Effector CD4-positive, alpha-beta T cell (primary cell): ENCODE data around the gene PARP8.
A peak's percentile ranks its signal among the peaks of the same experiment; 100 is the strongest.
"Not testable (repeated sequence)": the region's sequence is repeated elsewhere in the genome, so short reads cannot be mapped to it uniquely, and the experiment has no call there.

Source experiments
- DNase-seq: peaks from one replicate; pipeline ENCODE4 v3.0.0-alpha.2; 2020

The PARP8 gene

DNA sequence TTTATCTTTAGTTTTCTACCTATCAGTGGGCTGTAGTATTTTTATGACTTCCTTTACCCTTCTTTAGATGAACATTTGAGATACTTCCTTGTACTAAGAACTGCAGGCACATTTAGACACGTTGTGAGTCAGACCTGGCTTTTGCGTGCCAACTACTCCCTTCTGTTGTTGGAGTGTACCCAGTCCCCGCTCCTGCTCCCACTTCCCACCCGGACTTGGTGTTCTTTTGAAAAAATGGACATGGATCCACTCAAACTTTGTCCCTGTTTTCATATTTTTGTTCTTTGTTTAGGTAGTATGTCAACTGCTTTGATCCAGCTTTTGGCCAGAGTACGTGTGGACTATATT is 60.7 kb downstream of the PARP8 start:
- no peak for DNase-seq

DNA sequence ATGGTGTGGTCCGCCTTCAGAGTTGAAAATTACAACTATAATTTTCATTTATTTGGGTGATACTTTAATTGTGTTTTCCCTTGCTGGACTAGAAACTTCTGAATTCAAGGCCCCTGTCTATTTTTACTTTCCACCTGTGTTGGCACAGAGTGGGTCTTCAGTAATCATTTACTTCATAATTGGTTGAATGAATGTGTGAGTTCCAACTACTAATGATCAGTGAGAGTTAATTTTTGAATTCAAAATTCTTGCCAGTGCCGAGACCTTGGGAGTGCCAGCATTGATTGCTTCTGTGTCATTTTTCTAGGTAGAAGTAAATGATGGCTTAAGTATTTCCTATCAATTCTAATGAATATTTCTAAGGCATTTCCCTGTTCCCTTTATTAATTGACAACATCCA is 61.4 kb downstream of the PARP8 start:
- DNase-seq: no peak

DNA sequence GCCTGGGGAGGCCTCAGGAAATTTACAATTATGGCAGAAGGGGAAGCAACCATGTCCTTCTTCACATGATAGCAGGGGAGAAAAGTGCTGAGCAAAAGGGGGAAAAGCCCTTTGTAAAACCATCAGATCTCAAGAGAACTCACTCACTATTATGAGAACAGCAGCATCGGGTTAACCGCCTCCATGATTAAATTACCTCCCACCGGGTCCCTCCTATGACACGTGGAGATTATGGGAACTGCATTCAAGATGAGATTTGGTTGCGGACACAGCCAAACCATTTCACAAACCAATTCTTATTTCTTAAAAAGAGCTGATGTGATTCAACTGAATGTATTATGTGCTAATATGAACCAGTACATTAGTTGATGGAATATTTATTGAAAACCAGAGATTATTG is 63.9 kb downstream of the PARP8 start:
- no peak for DNase-seq

DNA sequence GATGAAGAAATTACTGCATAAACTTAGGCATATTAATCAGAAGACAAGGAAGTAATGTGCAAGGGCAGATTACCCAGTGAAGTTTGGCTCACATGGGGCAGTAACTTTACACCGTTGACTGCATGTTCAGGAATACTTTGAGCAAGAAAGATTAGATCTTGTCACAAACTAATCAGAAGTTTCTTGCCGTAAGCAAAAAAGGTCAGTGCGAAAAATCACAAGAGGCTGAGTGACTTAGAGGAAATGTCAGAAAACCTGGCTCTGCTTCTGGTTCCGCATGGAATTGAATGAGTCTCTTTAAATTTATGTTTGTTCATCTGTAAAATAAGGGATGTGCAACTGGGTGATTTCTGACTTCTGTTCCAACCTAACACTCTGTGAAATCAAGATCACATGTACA is 64.4 kb downstream of the PARP8 start:
- no peak for DNase-seq

DNA sequence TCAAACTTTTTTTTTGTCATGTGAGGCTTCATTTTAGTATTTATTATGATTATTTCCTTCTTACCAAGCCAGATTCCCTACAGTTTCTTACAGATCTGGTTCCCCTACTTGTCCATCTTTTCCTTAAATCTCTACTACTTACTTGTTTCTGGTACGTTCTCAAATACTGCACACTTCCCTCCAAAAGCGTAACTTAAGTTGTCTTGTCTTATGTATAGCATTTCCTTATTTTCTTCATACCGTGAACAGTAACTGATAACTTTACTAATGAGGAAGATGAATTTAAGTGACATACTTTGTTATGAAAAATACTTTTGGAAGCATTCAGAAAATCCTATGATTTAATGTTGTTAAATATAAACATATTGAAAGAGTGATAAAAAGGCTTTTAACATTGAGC is 67.3 kb downstream of the PARP8 start:
- DNase-seq: no peak

DNA sequence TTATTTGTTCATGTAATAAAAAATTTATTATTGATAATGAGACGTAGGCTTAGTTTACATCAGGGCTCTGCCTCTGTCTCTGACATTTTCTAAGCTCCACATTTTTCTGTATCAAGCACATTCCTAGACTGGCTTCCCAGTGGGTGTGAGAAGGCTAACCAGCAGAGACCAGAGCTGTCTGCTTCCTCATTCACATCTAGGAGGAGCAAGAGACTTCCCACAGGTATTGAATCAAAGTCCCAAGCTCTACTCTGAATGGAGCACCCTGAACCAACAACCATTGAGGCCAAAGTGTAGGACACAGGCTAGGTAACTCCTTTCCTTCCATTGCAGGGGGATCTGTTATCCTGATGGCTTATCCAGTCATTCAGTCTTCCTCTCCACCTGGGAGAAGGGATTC is 72.4 kb downstream of the PARP8 start:
- DNase-seq: no peak

DNA sequence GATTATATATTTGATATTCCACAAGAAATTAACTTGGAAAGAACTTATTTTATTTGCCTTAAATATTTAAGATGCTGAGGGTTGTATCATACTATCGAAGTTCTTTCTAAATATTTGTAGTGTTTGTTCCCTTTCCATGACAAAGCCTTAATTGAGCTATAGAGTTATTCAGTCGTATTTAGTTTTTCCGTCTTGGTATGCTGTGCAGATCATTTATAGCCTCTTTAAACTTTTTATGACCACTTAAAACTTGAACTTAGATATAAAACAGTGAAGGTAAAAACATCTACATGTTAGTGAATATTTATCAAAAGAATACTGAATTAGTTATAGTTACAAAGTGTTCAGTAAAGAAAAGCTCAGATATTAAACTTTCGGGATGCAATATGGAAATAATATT is 74.4 kb downstream of the PARP8 start:
- DNase-seq: no peak

DNA sequence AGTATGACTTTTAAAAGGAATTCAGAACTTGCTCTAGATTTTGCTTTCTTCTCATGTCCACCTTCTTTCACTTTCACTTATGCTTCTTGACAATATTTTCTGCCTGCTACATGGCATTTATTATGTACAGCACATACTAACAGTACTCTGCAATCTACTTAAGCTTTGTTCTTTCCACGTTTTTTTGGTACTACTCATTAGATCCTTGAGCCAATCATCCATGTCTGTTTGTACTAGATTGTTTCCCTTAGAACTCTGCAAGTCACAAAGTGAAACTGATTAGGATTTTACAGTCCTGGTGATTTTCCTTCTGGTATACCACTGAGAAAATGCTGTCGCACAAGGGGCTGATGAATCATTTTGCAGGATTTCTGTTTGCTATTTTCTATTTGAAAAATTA is 78.3 kb downstream of the PARP8 start:
- no peak for DNase-seq

DNA sequence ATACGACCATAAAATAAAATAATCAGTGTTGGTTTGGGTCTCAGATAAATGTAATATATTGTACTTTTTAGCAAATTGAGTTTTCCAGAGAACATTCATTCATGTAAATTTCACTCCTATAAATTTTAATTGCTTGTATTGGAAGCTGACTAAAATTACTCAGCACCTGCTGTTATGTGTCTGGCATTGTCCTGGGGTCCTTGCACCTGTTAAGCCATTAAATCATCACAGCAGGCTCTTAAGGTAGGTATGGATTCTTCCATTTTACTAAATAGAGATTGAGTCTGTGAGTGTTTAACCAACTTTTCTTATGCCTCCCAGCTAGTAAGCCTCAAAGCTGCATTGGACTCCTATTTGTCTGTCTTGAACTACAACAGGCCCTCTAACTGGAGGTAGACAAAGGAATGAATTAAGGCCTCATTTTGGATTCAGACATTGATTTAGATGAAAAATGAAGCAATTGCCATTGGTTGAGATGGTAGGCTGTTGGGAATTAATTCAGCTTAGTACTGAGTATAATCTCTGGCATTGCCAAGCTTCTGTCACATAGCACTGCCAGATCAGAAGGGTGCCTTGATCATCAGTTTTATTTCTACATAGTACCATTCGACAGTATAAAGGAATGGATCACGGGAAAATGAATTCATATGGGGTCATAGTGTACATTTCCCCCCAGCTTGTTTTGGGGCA is 78.9 kb downstream of the PARP8 start:
- no peak for DNase-seq

DNA sequence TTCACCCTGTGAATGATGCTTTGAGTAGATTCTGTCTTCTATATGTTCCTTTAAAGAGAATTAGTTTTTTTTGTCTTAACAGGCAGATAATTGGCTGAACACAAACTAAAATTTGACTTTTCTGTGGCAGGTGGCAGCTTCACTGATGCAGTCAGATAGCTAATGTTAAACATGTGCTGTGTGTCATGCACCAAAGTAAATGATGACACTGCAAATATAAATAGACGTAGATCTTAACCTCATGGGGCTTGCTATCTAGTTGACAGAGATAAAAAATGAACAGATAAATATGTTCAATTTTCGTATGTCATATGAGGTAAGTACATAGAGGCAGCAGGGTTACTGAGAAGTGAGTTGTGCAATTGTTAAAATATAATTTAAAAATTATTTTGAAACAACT is 82.7 kb downstream of the PARP8 start:
- DNase-seq: no peak

DNA sequence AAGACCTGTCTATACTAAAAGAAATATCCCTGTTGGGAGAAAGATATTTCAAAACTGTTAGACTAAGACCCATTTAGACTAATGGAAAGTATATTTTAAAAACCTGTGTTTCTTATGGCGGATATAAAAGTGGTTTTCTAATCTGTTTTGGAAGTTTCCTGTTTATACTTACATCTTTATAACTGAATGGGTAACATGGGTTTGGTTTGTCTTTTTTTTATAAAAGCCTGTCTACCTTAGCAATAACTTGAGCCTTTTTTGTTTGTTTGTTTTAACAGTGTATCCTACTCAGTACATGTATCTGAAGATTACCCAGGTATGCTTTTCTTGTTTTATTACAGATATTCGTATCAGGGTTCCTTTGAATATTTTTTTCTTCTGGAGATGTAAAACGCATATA is 83.4 kb downstream of the PARP8 start:
- no peak for DNase-seq

DNA sequence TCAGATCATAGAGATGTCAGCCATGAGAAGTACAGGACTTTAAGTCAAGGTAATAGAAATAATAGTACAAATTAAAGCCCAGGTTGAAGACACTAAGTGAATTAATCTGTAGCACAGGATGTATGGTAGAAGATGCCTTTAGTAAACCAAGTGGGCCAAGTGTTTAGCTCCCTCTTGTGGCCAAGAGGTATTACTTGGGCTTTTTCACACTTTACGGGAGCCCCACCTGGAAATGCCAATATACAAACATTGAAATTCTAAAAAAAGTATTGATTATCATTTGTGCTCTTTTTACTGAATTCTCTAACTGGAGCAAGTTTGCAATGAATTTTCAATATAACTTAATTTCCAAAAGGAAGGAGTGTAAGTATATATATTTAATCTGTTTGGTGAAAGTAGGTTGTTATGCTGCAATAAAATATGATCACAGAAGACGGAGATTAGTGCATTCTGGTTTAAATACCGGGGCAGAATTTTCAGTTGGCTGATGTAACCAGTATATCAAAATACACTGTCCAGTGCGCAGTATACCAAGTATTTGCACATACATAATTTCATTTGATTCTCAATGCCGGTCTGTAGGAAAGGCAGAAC is 84.7 kb downstream of the PARP8 start:
- peak; percentile 40 for DNase-seq

DNA sequence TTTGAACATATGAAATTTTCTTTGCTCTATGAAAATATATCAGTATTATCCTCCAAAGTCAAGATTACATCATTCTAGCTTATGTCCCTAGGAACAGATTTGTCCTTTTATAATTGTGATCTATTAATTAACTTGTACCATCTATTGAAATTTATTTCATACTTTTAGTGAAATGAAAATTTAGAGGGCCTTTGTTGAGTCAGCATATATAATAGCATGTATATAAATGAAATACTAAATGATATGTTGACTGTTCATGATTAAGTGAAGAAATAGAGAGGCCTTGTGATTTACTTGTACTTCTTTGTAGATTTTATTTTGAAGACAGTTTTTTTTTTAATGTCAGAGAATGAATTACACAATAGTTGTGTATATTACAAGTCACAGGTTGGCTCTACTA is 86.4 kb downstream of the PARP8 start:
- DNase-seq: no peak

DNA sequence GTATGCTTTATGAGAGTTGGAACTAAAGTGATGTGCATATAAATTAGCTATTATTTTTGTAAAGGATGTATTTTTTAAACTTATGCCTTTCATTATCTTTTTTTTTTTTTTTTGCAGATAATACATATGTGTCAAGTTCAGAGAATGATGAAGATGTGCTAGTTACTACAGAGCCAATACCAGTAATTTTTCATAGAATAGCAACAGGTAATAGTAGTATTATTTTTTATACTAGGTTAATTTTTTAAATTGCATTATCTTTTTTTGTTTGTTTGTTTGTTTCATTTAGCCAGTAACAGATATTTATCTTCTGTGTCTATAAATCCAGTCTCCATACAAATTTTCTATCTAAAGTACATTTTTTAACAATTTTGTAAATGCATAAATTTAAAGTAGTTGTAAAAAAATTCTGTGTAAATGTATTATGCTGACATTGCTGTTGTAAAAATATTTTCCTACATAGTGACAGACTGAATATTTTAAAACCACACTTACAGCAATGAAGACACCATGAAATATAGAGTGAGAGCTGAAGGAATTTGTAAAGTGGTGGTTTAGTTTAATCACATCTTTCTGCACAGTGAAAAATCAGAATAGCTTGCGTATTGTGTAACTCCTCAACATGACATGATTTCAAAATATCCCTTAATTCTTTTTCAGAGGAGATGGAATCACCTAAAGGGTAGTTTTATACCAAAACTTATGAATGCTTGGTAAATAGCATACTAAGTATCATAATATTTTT is 93.3 kb downstream of the PARP8 start:
- no peak for DNase-seq

DNA sequence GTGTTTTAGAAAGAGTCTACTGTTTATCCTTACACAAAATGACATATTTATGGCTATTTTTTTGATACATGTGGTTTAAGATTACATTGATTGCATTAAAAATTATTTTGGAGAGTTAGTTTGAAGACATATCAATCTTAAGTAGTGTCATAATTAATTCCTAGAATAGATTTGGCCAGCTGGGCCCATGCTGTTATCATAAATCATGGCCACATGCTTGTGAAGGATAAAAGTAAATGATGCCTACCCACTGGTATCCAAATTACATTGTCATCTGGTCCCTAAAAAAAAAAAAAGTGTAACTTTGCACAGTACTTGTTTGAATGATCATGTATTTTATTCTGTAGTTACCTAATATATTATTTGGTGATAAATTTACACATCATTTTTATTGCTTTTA is 96.9 kb downstream of the PARP8 start:
- DNase-seq: no peak

DNA sequence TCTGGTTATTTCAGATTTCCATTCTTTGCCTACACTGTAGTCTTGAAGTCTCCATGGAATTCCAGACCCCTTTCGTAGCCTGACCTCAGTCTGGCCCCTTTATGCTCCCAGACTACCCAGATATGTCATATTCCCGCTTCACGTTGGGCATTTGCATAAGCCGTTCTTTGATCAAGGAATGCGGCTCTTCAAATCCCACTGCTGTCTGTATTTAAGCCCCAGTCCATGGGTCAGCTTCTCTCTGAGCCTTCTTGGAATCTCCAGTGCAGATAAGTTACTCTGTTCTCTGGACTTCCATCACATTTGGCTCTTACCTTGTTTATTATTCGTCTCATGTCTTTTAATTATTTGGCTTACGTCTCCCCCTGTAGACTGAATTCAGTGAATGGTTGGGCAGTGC is 97.4 kb downstream of the PARP8 start:
- no peak for DNase-seq

DNA sequence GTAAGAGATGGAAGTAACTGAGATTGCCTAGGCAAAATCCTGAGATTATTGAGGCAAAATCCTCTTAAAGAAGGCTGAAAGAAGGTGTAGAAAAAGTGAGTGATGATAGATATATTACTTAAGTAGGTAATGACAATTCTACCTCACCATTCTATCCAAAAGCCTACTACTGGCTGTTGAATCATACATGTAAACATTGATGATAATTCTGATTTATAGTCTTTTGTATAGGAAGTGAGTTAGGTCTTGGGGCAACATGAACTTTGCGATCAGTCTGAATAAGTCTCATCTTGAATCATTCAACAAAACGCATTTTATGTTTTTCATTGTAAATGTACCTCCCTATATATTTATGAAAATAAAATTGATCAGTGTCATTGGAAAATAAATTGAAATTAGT is 99.6 kb downstream of the PARP8 start:
- no peak for DNase-seq

DNA sequence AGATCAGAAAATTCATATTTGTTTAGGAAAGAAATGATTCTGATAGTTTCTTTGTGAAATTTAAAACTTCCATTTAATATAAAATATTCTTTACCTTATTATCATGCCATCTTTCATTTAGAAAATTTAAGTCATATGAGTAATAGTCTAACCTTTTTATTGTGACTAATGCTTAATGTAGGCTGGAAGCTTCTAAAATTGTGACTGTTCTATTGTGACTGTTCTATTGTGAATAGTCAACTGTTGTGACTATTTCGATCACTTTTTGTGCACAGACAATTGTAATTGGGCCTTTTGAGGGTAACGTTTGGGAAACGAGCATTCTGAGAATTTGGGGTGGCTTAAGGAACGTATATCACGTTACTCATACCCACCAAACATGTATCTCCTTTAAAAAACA is 100.0 kb downstream of the PARP8 start:
- no peak for DNase-seq

DNA sequence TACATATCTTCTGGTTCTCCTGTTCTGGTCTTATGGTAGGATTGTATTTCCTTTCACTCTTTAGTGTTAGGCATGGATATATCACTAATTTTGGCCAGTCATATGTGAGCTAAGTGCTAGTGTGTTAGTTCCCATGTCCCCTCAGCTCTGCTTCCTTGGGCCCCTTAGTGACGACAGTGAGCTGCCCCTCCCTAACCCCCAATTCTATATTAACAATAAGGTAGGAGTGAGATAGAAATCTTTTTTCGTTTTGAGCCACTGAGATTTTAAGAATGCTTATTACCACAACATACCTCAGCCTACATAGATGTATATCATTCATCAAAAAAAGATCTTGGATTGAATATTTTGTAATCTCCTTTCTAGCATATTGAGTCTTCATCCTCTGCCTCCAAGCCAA is 100.5 kb downstream of the PARP8 start:
- no peak for DNase-seq

DNA sequence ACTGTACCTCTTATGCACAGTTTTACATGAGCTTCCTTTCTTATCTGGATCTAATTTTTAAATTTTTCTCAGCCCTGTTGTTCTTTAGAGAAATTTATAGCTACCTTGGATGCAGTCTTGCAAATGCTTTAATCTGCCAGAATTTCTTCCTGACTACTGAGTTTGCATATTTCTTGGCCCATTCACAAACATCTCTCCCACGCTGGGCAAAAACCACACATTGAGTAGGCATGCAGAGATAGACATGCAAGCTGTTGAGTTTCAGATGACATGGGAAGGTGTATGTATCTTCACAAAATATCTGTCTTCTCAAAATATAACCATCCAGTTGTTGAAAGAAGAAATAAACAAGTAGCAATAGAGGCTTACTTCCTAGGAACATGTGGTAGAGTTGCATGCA is 101.2 kb downstream of the PARP8 start:
- DNase-seq: no peak

DNA sequence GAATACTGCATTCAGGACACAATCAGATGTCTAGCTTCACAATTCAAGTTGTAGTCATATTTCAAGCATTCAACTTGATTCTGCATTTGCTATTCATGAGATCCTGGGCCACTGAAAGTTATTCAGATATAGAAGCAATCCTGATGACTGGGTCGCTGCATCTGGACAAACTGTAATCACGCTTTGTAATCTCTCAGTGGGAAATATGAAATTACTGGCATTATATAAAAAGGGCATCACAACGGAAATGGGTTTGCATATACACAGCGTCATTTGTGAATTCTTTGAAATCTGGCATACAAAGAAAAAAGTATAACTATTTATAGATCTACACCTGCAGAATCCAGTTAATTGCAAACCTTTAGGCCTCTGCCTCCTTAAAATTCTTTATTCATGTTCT is 102.2 kb downstream of the PARP8 start:
- no peak for DNase-seq

DNA sequence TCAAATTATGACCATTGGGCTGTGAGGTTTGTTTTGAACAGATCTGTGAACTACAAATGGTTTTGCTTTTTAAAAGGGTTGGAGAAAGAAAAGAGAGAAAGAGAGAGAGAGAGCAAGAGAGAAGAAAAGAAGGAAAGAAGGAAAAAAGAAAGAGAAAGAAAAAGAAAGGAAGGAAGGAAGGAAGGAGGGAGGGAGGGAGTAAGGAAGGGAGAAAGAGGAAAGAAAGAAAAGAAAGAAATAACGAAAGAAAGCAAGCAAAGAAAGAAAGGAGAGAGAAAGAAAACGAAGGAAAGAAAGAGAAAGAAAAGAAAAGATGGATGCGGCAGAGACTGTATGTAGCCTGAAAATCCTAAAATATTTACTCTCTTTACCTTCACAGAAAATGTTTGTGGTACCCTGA is 104.0 kb downstream of the PARP8 start:
- DNase-seq: no peak

DNA sequence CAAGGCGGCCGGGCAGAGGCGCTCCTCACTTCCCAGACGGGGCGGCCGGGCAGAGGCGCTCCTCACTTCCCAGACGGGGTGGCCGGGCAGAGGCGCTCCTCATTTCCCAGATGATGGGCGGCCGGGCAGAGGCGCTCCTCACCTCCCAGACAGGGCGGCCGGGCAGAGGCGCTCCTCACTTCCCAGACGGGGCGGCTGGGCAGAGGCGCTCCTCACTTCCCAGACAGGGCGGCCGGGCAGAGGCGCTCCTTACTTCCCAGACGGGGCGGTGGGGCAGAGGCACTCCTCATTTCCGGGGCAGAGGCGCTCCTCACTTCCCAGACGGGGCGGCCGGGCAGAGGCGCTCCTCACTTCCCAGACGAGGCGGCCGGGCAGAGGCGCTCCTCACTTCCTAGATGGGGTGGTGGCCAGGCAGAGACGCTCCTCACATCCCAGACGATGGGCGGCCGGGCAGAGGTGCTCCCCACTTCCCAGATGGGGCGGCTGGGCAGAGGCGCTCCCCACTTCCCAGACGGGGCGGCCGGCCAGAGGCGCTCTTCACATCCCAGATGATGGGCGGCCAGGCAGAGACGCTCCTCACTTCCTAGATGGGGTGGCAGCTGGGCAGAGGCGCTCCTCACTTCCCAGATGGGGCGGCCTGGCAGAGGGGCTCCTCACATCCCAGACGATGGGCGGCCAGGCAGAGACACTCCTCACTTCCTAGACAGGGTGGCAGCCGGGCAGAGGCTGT is 108.2 kb downstream of the PARP8 start:
- DNase-seq: not testable (repeated sequence)

DNA sequence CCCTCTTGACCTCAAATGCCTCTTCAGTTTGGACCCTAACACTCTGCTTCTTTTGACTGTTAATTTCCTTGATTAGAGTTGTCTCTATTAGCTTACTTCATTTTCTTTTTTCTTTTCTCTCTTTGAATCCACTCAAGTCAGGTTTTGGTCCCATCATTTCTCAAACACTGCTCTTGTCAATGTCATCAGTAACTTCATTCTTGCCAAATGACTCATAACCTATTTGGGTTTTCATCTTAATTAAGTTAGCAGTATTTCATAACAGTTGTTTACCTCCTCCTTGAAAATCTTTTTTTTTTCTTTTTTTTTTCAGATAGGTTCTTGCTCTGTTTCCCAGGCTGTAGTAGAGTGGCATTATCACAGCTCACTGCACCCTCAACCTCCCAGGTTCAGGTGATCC is 119.6 kb downstream of the PARP8 start:
- no peak for DNase-seq
